Esophagus (tissue), 2 donors: ENCODE measurements around the gene FAM168A. TPM values are rescaled to one million over a fixed set of nuclear protein-coding genes. Genes with fewer than 3 reads are reported as not detected.

ENCODE experiments used
- H3K27ac ChIP-seq, 2 donors: one replicate each; pipeline ENCODE4 v1.5.1; 2013; ENCODE audit warnings: low read depth in 2 of 2, mild to moderate bottlenecking in 2 of 2, inconsistent platforms in 1 of 2, low read length in 1 of 2, moderate library complexity in 1 of 2
- H3K27me3 ChIP-seq, 2 donors: one replicate each; pipeline ENCODE4 v1.6.1; 2013; ENCODE audit warnings: low read length in 2 of 2, control low read depth in 1 of 2, mild to moderate bottlenecking in 1 of 2; ENCODE audit not compliant: insufficient read depth in 2 of 2, control insufficient read depth in 1 of 2
- H3K36me3 ChIP-seq, 2 donors: one replicate each; pipeline ENCODE4 v1.6.1; 2013; ENCODE audit warnings: low read length in 1 of 2; ENCODE audit not compliant: control insufficient read depth in 2 of 2, insufficient read depth in 2 of 2
- H3K4me1 ChIP-seq, 2 donors: one replicate each; pipeline ENCODE4 v1.6.1; 2013; ENCODE audit warnings: low read length in 1 of 2; ENCODE audit not compliant: control insufficient read depth in 2 of 2, insufficient read depth in 2 of 2
- H3K4me3 ChIP-seq, 2 donors: one replicate each; pipeline ENCODE4 v1.5.1; 2013; ENCODE audit warnings: low read length in 2 of 2, mild to moderate bottlenecking in 2 of 2, low read depth in 1 of 2, moderate library complexity in 1 of 2
- H3K9me3 ChIP-seq, 2 donors: one replicate each; pipeline ENCODE4 v1.6.1; 2013; ENCODE audit warnings: mild to moderate bottlenecking in 2 of 2, low read depth in 1 of 2, low read length in 1 of 2, moderate library complexity in 1 of 2; ENCODE audit not compliant: control insufficient read depth in 2 of 2, insufficient read depth in 1 of 2
- WGBS, 2 donors: extraction: QIAGEN DNeasy Blood & Tissue Kit; methylation state at CpG; one replicate each; pipeline ENCODE4 v1.1.7; 2013; 5-methylcytosine and 5-hydroxymethylcytosine counted together
- polyA plus RNA-seq, 2 donors: library from polyadenylated mRNA; stranded (reverse); fragments of 200-250 nt; gene quantifications; one replicate each; pipeline ENCODE4 v1.2.3, GENCODE V29; 2013
- donor health status: healthy with polysubstance abuse.
- donor health status: Bipolar disorder and iron deficiency.

FAM168A gene
- polyA plus RNA-seq, 2 donors, result 4.0 TPM

- Histone ChIP-seq H3K27me3 (no peaks in the 10 kb centered on the region), H3K4me1 (peaks cover 9 to 24% of the 10 kb centered on the region in 2 donors), H3K9me3 (no peaks in the 10 kb centered on the region), H3K4me3 (no peak overlapping the region), H3K36me3 (peaks cover 0 to 2% of the 10 kb centered on the region in 2 donors), H3K27ac (peak overlapping the region; percentile 22 to 25)
- 91 to 95% methylated on average over 8 of the region's 8 CpGs for WGBS, 2 donors
Observed at GRCh38 chr11:73386546-73386945, 211.4 kb downstream of the FAM168A start.

GRCh38 chr11:73386016-73386415, 211.9 kb downstream of the FAM168A start:
- Histone ChIP-seq H3K36me3 (peaks cover 0 to 2% of the 10 kb centered on the region in 2 donors), H3K27ac (peak overlapping the region in 1 of 2 donors; percentile 22), H3K4me3 (no peak overlapping the region), H3K9me3 (no peaks in the 10 kb centered on the region), H3K4me1 (peaks cover 9 to 24% of the 10 kb centered on the region in 2 donors), H3K27me3 (no peaks in the 10 kb centered on the region)
- WGBS, 2 donors, result 73 to 81% methylated on average over 8 of the region's 8 CpGs

GRCh38 chr11:73384872-73385689, 212.8 kb downstream of the FAM168A start:
- no peak overlapping the region for H3K4me3 ChIP-seq
- WGBS, 2 donors, result 50 to 60% methylated on average over 18 to 21 of the region's 21 CpGs
- no peaks in the 10 kb centered on the region for H3K27me3 ChIP-seq
- peaks cover 0 to 2% of the 10 kb centered on the region in 2 donors for H3K36me3 ChIP-seq
- no peaks in the 10 kb centered on the region for H3K9me3 ChIP-seq
- peaks cover 9 to 24% of the 10 kb centered on the region in 2 donors for H3K4me1 ChIP-seq
- H3K27ac ChIP-seq, result peak overlapping the region in 1 of 2 donors; percentile 22

GRCh38 chr11:73384531-73384871, 213.4 kb downstream of the FAM168A start:
- WGBS, 2 donors, result 61 to 74% methylated on average over 4 of the region's 4 CpGs
- Histone ChIP-seq H3K36me3 (peaks cover 0 to under 1% of the 10 kb centered on the region in 2 donors), H3K4me3 (no peak overlapping the region), H3K9me3 (no peaks in the 10 kb centered on the region), H3K27ac (peak overlapping the region in 1 of 2 donors; percentile 11), H3K4me1 (peaks cover 9 to 24% of the 10 kb centered on the region in 2 donors), H3K27me3 (no peaks in the 10 kb centered on the region)

- no peaks in the 10 kb centered on the region for H3K36me3 ChIP-seq
- peaks cover 9 to 20% of the 10 kb centered on the region in 2 donors for H3K4me1 ChIP-seq
- 93 to 94% methylated on average over 7 of the region's 7 CpGs for WGBS, 2 donors
- no peaks in the 10 kb centered on the region for H3K9me3 ChIP-seq
- no peak overlapping the region for H3K4me3 ChIP-seq
- no peak overlapping the region for H3K27ac ChIP-seq
- no peaks in the 10 kb centered on the region for H3K27me3 ChIP-seq
Observed at GRCh38 chr11:73384125-73384441, 213.8 kb downstream of the FAM168A start.

- Histone ChIP-seq H3K36me3 (no peaks in the 10 kb centered on the region), H3K9me3 (no peaks in the 10 kb centered on the region), H3K4me1 (peaks cover 5 to 14% of the 10 kb centered on the region in 2 donors), H3K27me3 (no peaks in the 10 kb centered on the region), H3K27ac (no peak overlapping the region), H3K4me3 (no peak overlapping the region)
- 52 to 65% methylated on average over 9 of the region's 9 CpGs for WGBS, 2 donors
Observed at GRCh38 chr11:73383249-73384124, 214.4 kb downstream of the FAM168A start.

GRCh38 chr11:73382747-73383146, 215.2 kb downstream of the FAM168A start:
- no peaks in the 10 kb centered on the region for H3K27me3 ChIP-seq
- H3K4me3 ChIP-seq, result no peak overlapping the region
- no peaks in the 10 kb centered on the region for H3K36me3 ChIP-seq
- no peak overlapping the region for H3K27ac ChIP-seq
- WGBS, 2 donors, result 69 to 82% methylated on average over 3 of the region's 3 CpGs
- H3K4me1 ChIP-seq, result peaks cover 4 to 8% of the 10 kb centered on the region in 2 donors
- no peaks in the 10 kb centered on the region for H3K9me3 ChIP-seq

GRCh38 chr11:73382183-73382582, 215.7 kb downstream of the FAM168A start:
- no peaks in the 10 kb centered on the region for H3K36me3 ChIP-seq
- no peak overlapping the region for H3K27ac ChIP-seq
- peaks cover 4 to 8% of the 10 kb centered on the region in 2 donors for H3K4me1 ChIP-seq
- H3K9me3 ChIP-seq, result no peaks in the 10 kb centered on the region
- no peak overlapping the region for H3K4me3 ChIP-seq
- WGBS, 2 donors, result 94 to 95% methylated on average over 7 of the region's 7 CpGs
- no peaks in the 10 kb centered on the region for H3K27me3 ChIP-seq

GRCh38 chr11:73381589-73381988, 216.3 kb downstream of the FAM168A start:
- H3K36me3 ChIP-seq, result no peaks in the 10 kb centered on the region

More at GRCh38 chr11:73381589-73381988, 216.3 kb downstream of the FAM168A start:
- Histone ChIP-seq H3K9me3 (no peaks in the 10 kb centered on the region), H3K27ac (no peak overlapping the region), H3K27me3 (no peaks in the 10 kb centered on the region), H3K4me3 (no peak overlapping the region), H3K4me1 (peaks cover 4 to 12% of the 10 kb centered on the region in 2 donors)
- 66 to 78% methylated on average over 6 of the region's 6 CpGs for WGBS, 2 donors
